WERI-Rb-1 (cell line): Measurements from ENCODE around the gene TPSAB1.
"Not testable (repeated sequence)": the region's sequence is repeated elsewhere in the genome, so short reads cannot be mapped to it uniquely, and the experiment has no call there.

Source experiments
- DNase-seq: peaks from one replicate; pipeline ENCODE4 v3.0.0-alpha.2; 2020
- H3K27ac ChIP-seq: fragments of 250-450 bp; sonication (Bioruptor Pico); 2 replicates; pipeline ENCODE4 v1.5.1; 2020; ENCODE audit warnings: mild to moderate bottlenecking, moderate library complexity
- H3K27me3 ChIP-seq: fragments of 250-450 bp; sonication (Bioruptor Pico); 2 replicates; pipeline ENCODE4 v1.5.1; 2021; ENCODE audit warnings: mild to moderate bottlenecking, low read depth, moderate library complexity; ENCODE audit not compliant: insufficient read depth, severe bottlenecking
- H3K36me3 ChIP-seq: fragments of 250-450 bp; sonication (Bioruptor Pico); 2 replicates; pipeline ENCODE4 v1.5.1; 2020; ENCODE audit warnings: mild to moderate bottlenecking, moderate library complexity
- H3K4me3 ChIP-seq: 2 replicates; pipeline ENCODE4 v1.5.1; 2011; ENCODE audit warnings: low read depth, mild to moderate bottlenecking, control low read depth, low read length
- H3K9me3 ChIP-seq: fragments of 250-450 bp; sonication (Bioruptor Pico); 2 replicates; pipeline ENCODE4 v1.5.1; 2021; ENCODE audit warnings: mild to moderate bottlenecking, moderate library complexity; ENCODE audit not compliant: severe bottlenecking
- TF ChIP-seq, protein P1 (sequence below): IDR thresholded peaks from 2 replicates; pipeline ENCODE4 v1.5.1; 2011; ENCODE audit warnings: low read depth, mild to moderate bottlenecking, control low read depth, inconsistent platforms, low read length

The TPSAB1 gene

DNA sequence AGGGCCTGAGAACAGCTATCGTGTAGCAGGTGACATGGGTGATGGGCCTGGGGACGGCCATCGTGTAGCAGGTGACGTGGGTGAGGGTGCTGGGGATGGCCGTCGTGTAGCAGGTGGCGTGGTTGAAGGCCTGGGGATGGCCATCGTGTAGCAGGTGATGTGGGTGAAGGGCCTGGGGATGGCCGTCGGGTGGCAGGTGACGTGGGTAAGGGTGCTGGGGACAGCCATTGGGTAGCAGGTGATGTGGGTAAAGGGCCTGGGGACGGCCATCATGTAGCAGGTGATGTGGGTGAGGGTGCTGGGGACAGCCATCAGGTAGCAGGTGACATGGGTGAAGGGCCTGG is 30.8 kb downstream of the TPSAB1 start:
- Histone ChIP-seq H3K4me3 (no peak overlapping the region), H3K27me3 (no peaks in the 10 kb centered on the region), H3K9me3 (no peaks in the 10 kb centered on the region), H3K36me3 (no peaks in the 10 kb centered on the region), H3K27ac (no peak overlapping the region)
- DNase-seq = no peak
- TF ChIP-seq, protein P1, sequence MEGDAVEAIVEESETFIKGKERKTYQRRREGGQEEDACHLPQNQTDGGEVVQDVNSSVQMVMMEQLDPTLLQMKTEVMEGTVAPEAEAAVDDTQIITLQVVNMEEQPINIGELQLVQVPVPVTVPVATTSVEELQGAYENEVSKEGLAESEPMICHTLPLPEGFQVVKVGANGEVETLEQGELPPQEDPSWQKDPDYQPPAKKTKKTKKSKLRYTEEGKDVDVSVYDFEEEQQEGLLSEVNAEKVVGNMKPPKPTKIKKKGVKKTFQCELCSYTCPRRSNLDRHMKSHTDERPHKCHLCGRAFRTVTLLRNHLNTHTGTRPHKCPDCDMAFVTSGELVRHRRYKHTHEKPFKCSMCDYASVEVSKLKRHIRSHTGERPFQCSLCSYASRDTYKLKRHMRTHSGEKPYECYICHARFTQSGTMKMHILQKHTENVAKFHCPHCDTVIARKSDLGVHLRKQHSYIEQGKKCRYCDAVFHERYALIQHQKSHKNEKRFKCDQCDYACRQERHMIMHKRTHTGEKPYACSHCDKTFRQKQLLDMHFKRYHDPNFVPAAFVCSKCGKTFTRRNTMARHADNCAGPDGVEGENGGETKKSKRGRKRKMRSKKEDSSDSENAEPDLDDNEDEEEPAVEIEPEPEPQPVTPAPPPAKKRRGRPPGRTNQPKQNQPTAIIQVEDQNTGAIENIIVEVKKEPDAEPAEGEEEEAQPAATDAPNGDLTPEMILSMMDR = no peak

DNA sequence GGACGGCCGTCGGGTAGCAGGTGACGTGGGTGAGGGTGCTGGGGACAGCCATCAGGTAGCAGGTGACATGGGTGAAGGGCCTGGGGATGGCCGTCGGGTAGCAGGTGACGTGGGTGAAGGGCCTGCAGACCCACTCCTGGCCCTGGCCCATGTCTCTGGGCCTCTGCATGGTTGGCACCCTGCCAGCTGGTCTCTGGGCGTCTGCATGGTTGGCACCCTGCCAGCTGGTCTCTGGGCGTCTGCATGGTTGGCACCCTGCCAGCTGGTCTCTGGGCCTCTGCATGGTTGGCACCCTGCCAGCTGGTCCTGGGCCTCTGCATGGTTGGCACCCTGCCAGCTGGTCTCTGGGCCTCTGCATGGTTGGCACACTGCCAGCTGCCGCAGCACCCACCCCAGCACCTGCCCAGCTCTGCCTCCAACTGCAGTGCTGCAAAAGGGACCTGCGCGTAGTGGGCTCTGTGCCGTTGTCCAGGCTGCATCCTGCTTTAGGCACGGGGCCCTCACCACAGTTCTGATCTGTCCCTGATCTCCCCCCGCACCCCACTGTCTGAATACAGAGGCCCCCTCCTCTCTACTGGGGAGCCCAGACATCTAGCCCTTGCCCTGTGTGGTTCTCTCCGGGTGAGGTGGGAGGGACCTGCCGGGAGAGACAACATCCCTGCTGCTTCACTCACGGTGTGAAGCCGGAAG is 31.4 kb downstream of the TPSAB1 start:
- not testable (repeated sequence) for H3K36me3 ChIP-seq, H3K27ac ChIP-seq, H3K27me3 ChIP-seq, H3K9me3 ChIP-seq, H3K4me3 ChIP-seq, DNase-seq

DNA sequence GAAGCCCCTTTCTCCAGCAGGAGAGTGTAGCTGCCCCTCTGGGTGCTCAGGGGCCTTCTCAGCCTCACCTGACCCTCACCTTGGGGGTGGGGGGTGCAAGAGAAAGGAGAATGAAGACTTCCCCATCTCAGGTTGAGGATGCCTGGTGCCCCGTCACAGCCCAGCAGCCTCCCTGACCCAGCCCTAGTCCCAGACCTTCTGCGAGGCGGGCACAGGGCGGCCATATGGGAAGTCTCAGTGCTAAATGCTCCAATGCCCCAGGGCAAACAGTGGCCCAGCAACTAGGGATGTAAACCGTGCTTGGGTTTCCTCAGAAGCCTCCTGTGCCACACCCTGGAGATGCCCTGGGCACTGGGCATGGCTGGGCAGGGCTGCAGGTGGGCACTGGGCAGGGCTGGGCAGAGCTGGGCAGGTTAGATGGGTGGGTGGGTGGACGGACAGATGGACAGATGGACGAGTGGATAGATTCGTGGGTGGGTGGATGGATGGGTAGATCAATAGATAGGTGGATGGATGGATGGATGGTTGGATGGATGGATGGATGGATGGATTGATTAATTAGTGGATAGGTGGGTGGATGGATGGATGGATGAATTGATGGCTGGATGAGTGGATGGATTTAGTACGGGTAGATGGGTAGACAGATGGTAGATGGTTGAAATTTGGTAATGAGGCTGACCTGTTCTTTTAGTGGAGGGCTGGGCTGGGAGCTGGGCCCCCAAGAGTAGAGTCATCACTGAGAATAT is 32.1 kb downstream of the TPSAB1 start:
- H3K27me3 ChIP-seq = no peaks in the 10 kb centered on the region
- H3K27ac ChIP-seq = no peak overlapping the region
- TF ChIP-seq, protein P1 = no peak

DNA sequence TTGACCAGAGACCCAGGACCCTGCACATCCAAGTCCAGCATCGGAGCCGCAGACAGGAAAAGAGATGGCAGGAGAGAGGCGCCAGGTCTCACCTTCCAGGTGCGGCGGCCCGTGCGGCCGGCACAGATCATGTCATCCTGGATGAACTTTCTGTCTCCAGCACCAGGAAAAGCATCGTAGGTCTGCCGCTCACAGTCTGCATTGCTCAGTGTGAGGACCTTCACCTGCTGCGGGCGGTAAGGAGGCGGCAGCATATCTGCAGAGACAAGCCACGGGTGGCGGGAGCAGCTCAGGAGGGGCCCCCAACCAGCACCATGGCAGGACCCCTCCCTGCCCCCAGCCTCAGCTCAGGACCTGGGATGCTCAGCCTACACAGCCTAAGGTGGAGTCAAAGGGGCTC is 33.3 kb downstream of the TPSAB1 start:
- TF ChIP-seq, protein P1 = no peak
- DNase-seq = no peak

More for the DNA sequence above, 32.1 kb downstream of the TPSAB1 start:
- H3K9me3 ChIP-seq = no peaks in the 10 kb centered on the region
- DNase-seq = no peak
- no peak overlapping the region for H3K4me3 ChIP-seq
- H3K36me3 ChIP-seq = no peaks in the 10 kb centered on the region

DNA sequence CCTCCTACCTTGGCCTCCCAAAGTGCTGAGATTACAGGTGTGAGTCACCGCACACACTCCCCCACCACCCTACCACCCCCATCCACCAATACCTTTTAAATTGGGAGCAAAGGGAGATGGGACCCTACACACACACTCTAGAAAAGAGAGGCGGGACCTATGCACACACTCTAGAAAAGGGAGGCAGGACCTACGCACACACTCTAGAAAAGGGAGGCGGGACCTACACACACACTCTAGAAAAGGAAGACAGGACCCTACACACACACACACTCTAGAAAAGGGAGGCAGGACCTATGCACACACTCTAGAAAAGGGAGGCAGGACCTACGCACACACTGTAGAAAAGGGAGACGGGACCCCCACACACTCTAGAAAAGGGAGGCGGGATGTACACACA is 34.3 kb downstream of the TPSAB1 start:
- Histone ChIP-seq H3K36me3 (no peaks in the 10 kb centered on the region), H3K27me3 (no peaks in the 10 kb centered on the region), H3K4me3 (no peak overlapping the region), H3K27ac (no peak overlapping the region), H3K9me3 (no peaks in the 10 kb centered on the region)
- DNase-seq = no peak
- TF ChIP-seq, protein P1 = no peak

More for the DNA sequence above, 33.3 kb downstream of the TPSAB1 start:
- no peak overlapping the region for H3K27ac ChIP-seq
- H3K4me3 ChIP-seq = no peak overlapping the region
- H3K9me3 ChIP-seq = no peaks in the 10 kb centered on the region
- no peaks in the 10 kb centered on the region for H3K27me3 ChIP-seq
- no peaks in the 10 kb centered on the region for H3K36me3 ChIP-seq

DNA sequence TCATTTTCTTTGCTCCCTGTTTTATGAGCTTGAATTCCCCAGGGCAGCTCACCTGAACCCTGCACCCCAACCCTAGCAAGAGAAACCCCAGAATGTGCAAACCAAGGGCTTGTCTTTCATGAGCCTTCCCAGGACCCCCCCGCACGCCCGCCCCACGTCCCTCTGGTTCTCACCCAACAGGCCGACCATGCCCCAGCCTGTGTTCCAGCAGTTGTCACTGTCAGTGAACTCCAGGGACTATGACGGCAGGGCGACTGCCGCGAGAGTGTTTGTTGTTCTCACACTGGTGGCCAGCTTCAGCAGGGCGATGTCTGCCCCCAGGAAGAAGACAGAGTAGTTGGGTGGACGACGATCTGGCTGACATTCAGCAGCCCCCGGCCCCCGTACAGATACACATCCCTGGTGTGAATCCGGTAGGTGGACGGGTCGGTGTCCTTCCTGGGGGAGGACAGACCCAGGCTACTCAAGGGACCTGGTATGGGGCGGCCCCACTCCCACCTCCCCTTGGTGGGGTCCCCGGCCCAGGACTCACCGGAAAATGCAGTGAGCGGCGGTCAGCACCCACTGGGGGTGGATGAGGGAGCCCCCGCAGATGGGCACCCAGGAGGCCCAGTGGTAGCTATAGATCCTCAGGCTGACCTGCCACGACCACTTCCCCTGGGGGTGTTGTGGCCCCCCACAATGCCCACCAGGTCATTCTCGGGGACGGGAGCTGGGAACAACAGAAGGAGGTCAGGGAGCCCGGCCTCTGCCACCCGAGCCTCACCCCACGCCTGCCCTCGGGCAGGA is 35.5 kb downstream of the TPSAB1 start:
- H3K9me3 ChIP-seq = no peaks in the 10 kb centered on the region
- H3K27ac ChIP-seq = no peak overlapping the region
- H3K36me3 ChIP-seq = no peaks in the 10 kb centered on the region
- H3K4me3 ChIP-seq = no peak overlapping the region
- TF ChIP-seq, protein P1 = no peak
- no peak for DNase-seq
- H3K27me3 ChIP-seq = no peaks in the 10 kb centered on the region
